MM.1S (cell line): Measurements from ENCODE around the gene SLC12A4.

Experiments used
- DNase-seq: peaks from one replicate; pipeline ENCODE4 v3.0.0-alpha.2; 2015
- H2AFZ ChIP-seq: fragments of 300-600 bp; sonication (generic); 2 replicates; pipeline ENCODE4 v1.6.0; 2016; ENCODE audit warnings: antibody characterized with exemption, low read length
- H3F3A ChIP-seq: fragments of 300-600 bp; sonication (generic); 2 replicates; pipeline ENCODE4 v1.6.1; 2016; ENCODE audit warnings: mild to moderate bottlenecking, antibody characterized with exemption, low read length, moderate library complexity, mixed read lengths; ENCODE audit not compliant: insufficient read depth
- H3K27ac ChIP-seq: fragments of 300-600 bp; sonication (generic); 2 replicates; pipeline ENCODE4 v1.5.1; 2016; ENCODE audit warnings: mild to moderate bottlenecking, low read length
- H3K27me3 ChIP-seq: fragments of 300-600 bp; sonication (generic); replicated peaks from 2 replicates; pipeline ENCODE4 v1.6.0; 2016; ENCODE audit warnings: low read length; ENCODE audit not compliant: insufficient read depth
- H3K36me3 ChIP-seq: fragments of 300-600 bp; sonication (generic); replicated peaks from 2 replicates; pipeline ENCODE4 v1.6.1; 2016; ENCODE audit warnings: mild to moderate bottlenecking, low read length, mixed read lengths; ENCODE audit not compliant: insufficient read depth
- H3K4me1 ChIP-seq: fragments of 300-600 bp; sonication (generic); 2 replicates; pipeline ENCODE4 v1.6.1; 2016; ENCODE audit warnings: low read length, mixed read lengths
- H3K4me2 ChIP-seq: fragments of 300-600 bp; sonication (generic); 2 replicates; pipeline ENCODE4 v1.6.0; 2016; ENCODE audit warnings: low read depth, low read length
- H3K4me3 ChIP-seq: fragments of 300-600 bp; sonication (generic); 2 replicates; pipeline ENCODE4 v1.5.1; 2016; ENCODE audit warnings: low read length, mixed read lengths
- H3K79me2 ChIP-seq: fragments of 300-600 bp; sonication (generic); 2 replicates; pipeline ENCODE4 v1.6.1; 2016; ENCODE audit warnings: mixed run types, low read length, mixed read lengths
- H3K9ac ChIP-seq: fragments of 300-600 bp; sonication (generic); 2 replicates; pipeline ENCODE4 v1.6.1; 2016; ENCODE audit warnings: low read length, mixed read lengths
- H3K9me2 ChIP-seq: fragments of 300-600 bp; sonication (generic); replicated peaks from 2 replicates; pipeline ENCODE4 v1.6.1; 2016; ENCODE audit warnings: mild to moderate bottlenecking, low read length, mixed read lengths; ENCODE audit not compliant: insufficient read depth
- H3K9me3 ChIP-seq: fragments of 300-600 bp; sonication (generic); replicated peaks from 2 replicates; pipeline ENCODE4 v1.6.1; 2016; ENCODE audit warnings: mild to moderate bottlenecking, low read length, mixed read lengths; ENCODE audit not compliant: insufficient read depth
- H4K20me1 ChIP-seq: fragments of 300-600 bp; sonication (generic); 2 replicates; pipeline ENCODE4 v1.6.1; 2016; ENCODE audit warnings: mild to moderate bottlenecking, low read length, moderate library complexity, mixed read lengths; ENCODE audit not compliant: insufficient read depth
- EZH2 ChIP-seq: fragments of 300-600 bp; sonication (generic); optimal IDR thresholded peaks from 2 replicates; pipeline ENCODE3; 2017; ENCODE audit warnings: low read depth, mild to moderate bottlenecking, antibody characterized with exemption, low read length, mixed read lengths
- EZH2phosphoT487 ChIP-seq: fragments of 300-600 bp; sonication (generic); IDR thresholded peaks from 2 replicates; pipeline ENCODE4 v1.6.1; 2018; ENCODE audit warnings: antibody characterized with exemption, low read length
- TF ChIP-seq, protein P1 (sequence below): fragments of 300-600 bp; sonication (generic); IDR thresholded peaks from 2 replicates; pipeline ENCODE4 v1.5.1; 2016; ENCODE audit warnings: antibody characterized with exemption, low read length, mixed read lengths

SLC12A4 gene

DNA sequence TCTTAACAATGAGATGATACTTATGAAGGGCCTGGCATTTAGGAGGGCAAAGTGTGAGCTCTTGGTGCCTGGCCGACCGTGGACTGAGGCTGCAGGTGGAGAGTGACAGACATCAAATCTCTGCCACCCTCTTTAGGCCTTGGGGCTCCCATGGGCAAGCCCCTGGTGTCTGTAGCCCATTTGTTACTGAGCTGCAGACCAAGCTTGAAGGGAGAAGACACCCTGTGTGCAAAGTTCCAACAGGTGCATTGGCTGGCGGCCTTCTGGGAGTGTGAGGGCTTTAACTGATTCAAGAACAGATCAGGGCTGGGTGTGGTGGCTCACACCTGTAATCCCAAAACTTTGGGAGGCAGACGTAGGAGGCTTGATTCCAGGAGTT lies 36.0 kb downstream of the SLC12A4 start:
- H3K4me1 ChIP-seq = peaks cover 13% of the 10 kb centered on the region
- H3K27ac ChIP-seq = no peak overlapping the region
- no peak for TF ChIP-seq EZH2
- no peak for TF ChIP-seq EZH2phosphoT487
- no peak overlapping the region for H3K4me2 ChIP-seq
- H3K79me2 ChIP-seq = peaks cover 29% of the 10 kb centered on the region
- no peak overlapping the region for H3K4me3 ChIP-seq
- H2AFZ ChIP-seq = no peak overlapping the region
- H3K27me3 ChIP-seq = no peaks in the 10 kb centered on the region
- H4K20me1 ChIP-seq = no peaks in the 10 kb centered on the region
- no peaks in the 10 kb centered on the region for H3K36me3 ChIP-seq
- H3K9me2 ChIP-seq = no peaks in the 10 kb centered on the region
- no peaks in the 10 kb centered on the region for H3K9me3 ChIP-seq
- H3F3A ChIP-seq = peaks cover 14% of the 10 kb centered on the region
- H3K9ac ChIP-seq = no peak overlapping the region
- DNase-seq = no peak

DNA sequence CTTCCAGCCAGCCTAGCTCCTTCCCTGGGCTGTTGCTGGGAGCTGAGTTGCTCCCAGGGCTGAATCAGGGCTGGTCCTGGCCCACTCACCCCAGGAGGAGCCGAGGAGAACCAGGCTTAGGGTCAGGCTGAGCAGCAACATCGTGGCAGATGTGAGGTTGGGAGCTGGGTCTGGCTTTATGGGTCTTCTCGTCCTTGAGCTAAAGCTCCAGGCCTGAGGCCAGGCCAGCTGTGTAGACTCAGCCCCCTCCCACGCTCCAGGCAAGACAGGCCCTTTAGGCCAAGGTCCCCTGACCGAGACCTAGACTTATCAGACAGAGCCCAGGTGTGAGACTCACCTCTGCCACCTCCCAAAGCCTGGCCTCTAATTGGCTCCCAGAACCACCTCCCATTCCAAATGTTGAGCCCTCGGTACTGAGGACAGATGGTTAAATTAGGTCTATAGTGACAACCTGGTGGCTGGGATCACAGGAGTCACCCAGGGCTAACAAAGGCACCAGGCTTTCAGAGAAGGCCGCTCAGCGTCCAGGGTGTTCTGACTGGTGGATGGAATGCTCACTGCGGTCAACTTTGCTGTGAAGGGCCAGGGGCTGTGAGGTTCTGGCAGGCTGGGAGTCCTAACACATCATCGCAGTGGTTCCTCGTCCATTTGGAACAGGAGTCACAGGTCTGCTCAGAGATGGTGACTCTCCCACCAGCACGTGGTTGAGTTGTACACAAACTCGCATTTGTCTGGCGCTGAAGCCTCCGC lies 36.5 kb downstream of the SLC12A4 start, which contains the start of gene CTRL:
TSS of gene CTRL (minus strand) at position 151 of the 750 bp plus-strand sequence. CDS start at position 141, 10 bp downstream.
- no peak within 1 kb of the TSS for H3K9ac ChIP-seq
- no peak for DNase-seq
- no peaks in the 10 kb centered on the region for H3K9me3 ChIP-seq
- H3K4me1 ChIP-seq = peaks cover 8% of the 10 kb centered on the region
- H3K79me2 ChIP-seq = peaks cover 25% of the 10 kb centered on the region
- H3F3A ChIP-seq = peaks cover 8% of the 10 kb centered on the region
- no peaks in the 10 kb centered on the region for H4K20me1 ChIP-seq
- no peak within 1 kb of the TSS for H3K4me3 ChIP-seq
- H3K9me2 ChIP-seq = no peaks in the 10 kb centered on the region
- no peaks in the 10 kb centered on the region for H3K27me3 ChIP-seq
- no peak within 1 kb of the TSS for H3K27ac ChIP-seq
- no peaks in the 10 kb centered on the region for H3K36me3 ChIP-seq
- H2AFZ ChIP-seq = no peak within 1 kb of the TSS
- H3K4me2 ChIP-seq = no peak within 1 kb of the TSS
- TF ChIP-seq EZH2 = no peak
- TF ChIP-seq, protein P1, sequence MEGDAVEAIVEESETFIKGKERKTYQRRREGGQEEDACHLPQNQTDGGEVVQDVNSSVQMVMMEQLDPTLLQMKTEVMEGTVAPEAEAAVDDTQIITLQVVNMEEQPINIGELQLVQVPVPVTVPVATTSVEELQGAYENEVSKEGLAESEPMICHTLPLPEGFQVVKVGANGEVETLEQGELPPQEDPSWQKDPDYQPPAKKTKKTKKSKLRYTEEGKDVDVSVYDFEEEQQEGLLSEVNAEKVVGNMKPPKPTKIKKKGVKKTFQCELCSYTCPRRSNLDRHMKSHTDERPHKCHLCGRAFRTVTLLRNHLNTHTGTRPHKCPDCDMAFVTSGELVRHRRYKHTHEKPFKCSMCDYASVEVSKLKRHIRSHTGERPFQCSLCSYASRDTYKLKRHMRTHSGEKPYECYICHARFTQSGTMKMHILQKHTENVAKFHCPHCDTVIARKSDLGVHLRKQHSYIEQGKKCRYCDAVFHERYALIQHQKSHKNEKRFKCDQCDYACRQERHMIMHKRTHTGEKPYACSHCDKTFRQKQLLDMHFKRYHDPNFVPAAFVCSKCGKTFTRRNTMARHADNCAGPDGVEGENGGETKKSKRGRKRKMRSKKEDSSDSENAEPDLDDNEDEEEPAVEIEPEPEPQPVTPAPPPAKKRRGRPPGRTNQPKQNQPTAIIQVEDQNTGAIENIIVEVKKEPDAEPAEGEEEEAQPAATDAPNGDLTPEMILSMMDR = no peak
- TF ChIP-seq EZH2phosphoT487 = no peak

DNA sequence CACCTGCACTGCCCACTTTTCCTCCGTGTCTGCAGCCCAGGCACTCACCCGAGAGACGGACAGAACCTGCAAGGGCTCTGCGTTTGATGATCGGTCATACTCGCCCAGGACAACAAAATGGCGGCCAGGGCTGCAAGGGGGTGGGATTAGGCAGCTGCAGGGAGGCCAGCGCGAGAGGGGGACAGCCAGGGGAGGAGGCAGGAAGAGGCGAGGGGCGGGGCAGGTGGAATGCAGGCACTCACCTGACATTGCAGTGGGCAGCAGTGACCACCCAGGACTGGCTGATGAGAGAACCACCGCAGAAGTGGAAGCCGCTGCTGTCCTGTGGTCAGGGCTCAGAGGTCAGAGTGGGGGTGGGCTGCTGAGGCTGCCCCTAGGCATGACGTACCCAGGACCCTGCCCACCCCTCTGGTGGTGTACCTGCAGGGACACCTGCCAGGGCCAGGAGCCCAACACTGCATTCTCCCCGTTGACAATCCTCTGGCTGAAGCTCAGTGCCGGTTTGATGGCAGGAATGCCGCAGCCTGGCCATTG lies 37.7 kb downstream of the SLC12A4 start:
- Histone ChIP-seq H3K9ac (no peak overlapping the region), H3K4me1 (peaks cover 7% of the 10 kb centered on the region), H3K4me2 (no peak overlapping the region), H4K20me1 (no peaks in the 10 kb centered on the region), H3K4me3 (no peak overlapping the region), H3K79me2 (peaks cover 16% of the 10 kb centered on the region), H3K36me3 (no peaks in the 10 kb centered on the region), H3K27ac (no peak overlapping the region), H3K27me3 (no peaks in the 10 kb centered on the region), H2AFZ (no peak overlapping the region), H3K9me3 (no peaks in the 10 kb centered on the region), H3F3A (no peaks in the 10 kb centered on the region), H3K9me2 (no peaks in the 10 kb centered on the region)
- TF ChIP-seq EZH2phosphoT487 (no peak), EZH2 (no peak)
- TF ChIP-seq, protein P1 = no peak
- DNase-seq = no peak

DNA sequence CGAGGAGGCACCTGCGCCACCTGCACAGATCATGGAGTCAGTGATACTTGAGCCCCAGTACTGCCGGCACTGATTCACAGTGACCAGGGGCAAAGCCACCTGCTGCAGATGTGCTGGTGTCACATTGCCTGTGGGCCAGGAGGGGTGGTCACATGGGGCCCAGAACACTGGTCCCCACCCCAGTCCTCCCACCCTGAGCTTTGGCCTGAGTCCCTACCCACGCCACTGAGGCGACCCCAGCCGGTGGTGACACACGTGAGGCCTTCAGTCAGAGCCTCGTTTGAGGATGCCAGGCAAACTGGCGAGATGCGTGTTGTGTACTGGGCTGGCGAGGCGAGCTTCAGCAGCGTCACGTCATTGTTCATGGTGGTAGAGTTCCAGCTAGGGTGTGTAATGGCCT lies 38.2 kb downstream of the SLC12A4 start:
- Histone ChIP-seq H3K36me3 (no peaks in the 10 kb centered on the region), H4K20me1 (no peaks in the 10 kb centered on the region), H3K9ac (no peak overlapping the region)

More for the DNA sequence above, 38.2 kb downstream of the SLC12A4 start:
- TF ChIP-seq EZH2 (no peak), EZH2phosphoT487 (no peak)
- TF ChIP-seq, protein P1 = no peak
- peaks cover 6% of the 10 kb centered on the region for H3K4me1 ChIP-seq
- no peak for DNase-seq
- no peaks in the 10 kb centered on the region for H3K9me3 ChIP-seq
- H3K9me2 ChIP-seq = no peaks in the 10 kb centered on the region
- H3K27ac ChIP-seq = no peak overlapping the region
- no peak overlapping the region for H3K4me2 ChIP-seq
- H3K27me3 ChIP-seq = no peaks in the 10 kb centered on the region
- no peak overlapping the region for H2AFZ ChIP-seq
- no peaks in the 10 kb centered on the region for H3F3A ChIP-seq
- no peak overlapping the region for H3K4me3 ChIP-seq
- H3K79me2 ChIP-seq = peaks cover 12% of the 10 kb centered on the region
